Measurements from ENCODE around the gene KPTN.

The KPTN gene

GRCh38 chr19:47507924-47508553, 24.0 kb upstream of the KPTN start:
- in situ Hi-C loops (cut with HindIII; ENCODE audit: low pct_ligation_motif_present, low sequenced_read_pairs) = no loop called here
- Histone ChIP-seq H3K27ac (no peak overlapping the region), H3K36me3 (replicated peaks) (peaks cover 3% of the 10 kb centered on the region), H3K27me3 (replicated peaks) (no peaks in the 10 kb centered on the region), H3K4me3 (ENCODE audit: low read depth, low read length) (no peak overlapping the region)
- DNase-seq = no peak
- TF ChIP-seq CTCF (IDR thresholded peaks at IDR 0.05; ENCODE audit: low read depth, low read length, missing control alignments) = no peak

GRCh38 chr19:47507012-47507411, 23.0 kb upstream of the KPTN start:
- in situ Hi-C loops (cut with HindIII; ENCODE audit: low pct_ligation_motif_present, low sequenced_read_pairs) = no loop called here
- H3K27me3 ChIP-seq (replicated peaks) = no peaks in the 10 kb centered on the region
- no peak overlapping the region for H3K4me3 ChIP-seq (ENCODE audit: low read depth, low read length)
- no peak for DNase-seq
- peaks cover 11% of the 10 kb centered on the region for H3K36me3 ChIP-seq (replicated peaks)
- no peak for TF ChIP-seq CTCF (IDR thresholded peaks at IDR 0.05; ENCODE audit: low read depth, low read length, missing control alignments)
- no peak overlapping the region for H3K27ac ChIP-seq

- in situ Hi-C loops (cut with HindIII; ENCODE audit: low pct_ligation_motif_present, low sequenced_read_pairs) = no loop called here
Measured at GRCh38 chr19:47506459-47506858, 22.4 kb upstream of the KPTN start.

GRCh38 chr19:47505506-47505905, 21.5 kb upstream of the KPTN start:
- H3K36me3 ChIP-seq (replicated peaks) = peaks cover 18% of the 10 kb centered on the region
- no peak for TF ChIP-seq CTCF (IDR thresholded peaks at IDR 0.05; ENCODE audit: low read depth, low read length, missing control alignments)
- H3K4me3 ChIP-seq (ENCODE audit: low read depth, low read length) = no peak overlapping the region
- H3K27me3 ChIP-seq (replicated peaks) = no peaks in the 10 kb centered on the region
- no peak overlapping the region for H3K27ac ChIP-seq
- no peak for DNase-seq
- in situ Hi-C loops (cut with HindIII; ENCODE audit: low pct_ligation_motif_present, low sequenced_read_pairs) = no loop called here

More at GRCh38 chr19:47506459-47506858, 22.4 kb upstream of the KPTN start:
- TF ChIP-seq CTCF (IDR thresholded peaks at IDR 0.05; ENCODE audit: low read depth, low read length, missing control alignments) = no peak
- Histone ChIP-seq H3K27ac (no peak overlapping the region), H3K27me3 (replicated peaks) (no peaks in the 10 kb centered on the region), H3K36me3 (replicated peaks) (peaks cover 11% of the 10 kb centered on the region), H3K4me3 (ENCODE audit: low read depth, low read length) (no peak overlapping the region)
- DNase-seq = no peak

GRCh38 chr19:47503826-47504150, 19.8 kb upstream of the KPTN start:
- peaks cover 33% of the 10 kb centered on the region for H3K36me3 ChIP-seq (replicated peaks)
- TF ChIP-seq CTCF (IDR thresholded peaks at IDR 0.05; ENCODE audit: low read depth, low read length, missing control alignments) = no peak
- in situ Hi-C loops (cut with HindIII; ENCODE audit: low pct_ligation_motif_present, low sequenced_read_pairs) = no loop called here
- no peak for DNase-seq
- H3K27ac ChIP-seq = no peak overlapping the region
- no peak overlapping the region for H3K4me3 ChIP-seq (ENCODE audit: low read depth, low read length)
- no peaks in the 10 kb centered on the region for H3K27me3 ChIP-seq (replicated peaks)
